Stimulated activated CD8-positive, alpha-beta memory T cell treated with anti-CD3 and anti-CD28 coated beads, Interleukin-2, amount 100 ng/mL, for 1 hour (primary cell): Measurements from ENCODE around the gene SLC2A13.

Experiments
- DNase-seq, 2 donors: peaks; one replicate each; pipeline ENCODE4 v3.0.0-alpha.2; 2020; ENCODE audit warnings: low read depth in 2 of 2

SLC2A13 gene

DNA sequence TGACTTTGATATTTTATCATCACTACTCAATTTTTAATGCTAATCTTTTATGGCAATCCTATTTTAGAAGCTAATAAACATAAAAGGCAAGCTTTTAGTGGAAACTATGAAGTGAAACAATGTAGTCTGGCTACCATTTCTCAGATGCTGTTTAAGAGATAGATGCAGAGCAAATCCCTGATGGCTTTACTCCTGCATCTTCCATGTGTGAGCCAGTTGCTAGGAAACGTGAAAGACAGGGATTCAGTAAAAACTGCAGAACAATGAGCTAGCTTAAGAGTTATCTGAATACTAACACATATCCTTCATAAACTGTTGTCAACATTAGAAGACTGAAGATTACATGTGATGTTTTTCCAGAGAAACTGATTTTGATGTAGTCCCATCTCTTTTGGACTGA, 112.6 kb downstream of the SLC2A13 start:
- no peak for DNase-seq

GRCh38 chr12:39990122-39991101, 115.5 kb downstream of the SLC2A13 start:
- peak; percentile 14 to 20 for DNase-seq

DNA sequence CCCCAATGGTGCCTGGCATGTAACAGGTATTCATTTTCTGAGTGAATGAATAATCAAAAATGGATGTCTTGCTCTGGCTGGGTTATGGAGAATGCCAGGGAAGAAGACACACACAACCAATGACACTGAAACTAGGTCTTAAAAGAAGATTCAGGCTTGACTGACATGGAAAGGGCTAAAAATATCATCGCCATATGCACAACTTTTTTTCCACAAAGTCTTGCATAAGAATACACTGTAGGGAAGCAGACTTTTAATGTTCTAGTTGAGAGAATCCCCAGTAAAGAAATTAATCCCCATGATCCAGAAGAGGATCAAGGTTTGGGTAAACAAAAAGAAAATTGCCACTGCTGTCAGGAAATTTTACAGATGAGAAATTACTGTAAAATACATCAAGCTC, 116.4 kb downstream of the SLC2A13 start:
- DNase-seq: no peak

- DNase-seq: no peak
Measured at GRCh38 chr12:39988574-39988973, 117.3 kb downstream of the SLC2A13 start.

DNA sequence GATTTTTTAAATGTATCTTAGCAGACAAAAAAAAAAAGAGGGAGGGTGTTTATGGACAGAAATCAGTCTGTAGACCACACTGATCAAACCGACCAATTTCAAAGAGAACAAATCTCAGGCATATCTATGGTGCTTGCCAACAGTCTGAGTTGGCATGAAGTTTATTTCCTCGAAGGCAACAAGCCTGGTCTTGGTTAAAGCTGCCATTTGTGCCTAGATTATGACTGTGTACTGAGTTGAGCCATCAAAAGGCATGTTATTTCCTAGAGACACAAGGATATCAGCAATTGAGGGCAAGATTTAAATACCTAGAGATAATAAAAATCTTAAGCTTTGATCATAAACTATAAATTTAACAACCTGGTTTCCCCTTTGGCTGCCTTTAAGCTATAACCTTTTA, 119.2 kb downstream of the SLC2A13 start:
- no peak for DNase-seq

GRCh38 chr12:39984670-39985069, 121.2 kb downstream of the SLC2A13 start:
- DNase-seq: no peak

- no peak for DNase-seq
Measured at GRCh38 chr12:39975374-39975918, 130.4 kb downstream of the SLC2A13 start.

GRCh38 chr12:39972119-39972518, 133.8 kb downstream of the SLC2A13 start:
- DNase-seq: no peak

DNA sequence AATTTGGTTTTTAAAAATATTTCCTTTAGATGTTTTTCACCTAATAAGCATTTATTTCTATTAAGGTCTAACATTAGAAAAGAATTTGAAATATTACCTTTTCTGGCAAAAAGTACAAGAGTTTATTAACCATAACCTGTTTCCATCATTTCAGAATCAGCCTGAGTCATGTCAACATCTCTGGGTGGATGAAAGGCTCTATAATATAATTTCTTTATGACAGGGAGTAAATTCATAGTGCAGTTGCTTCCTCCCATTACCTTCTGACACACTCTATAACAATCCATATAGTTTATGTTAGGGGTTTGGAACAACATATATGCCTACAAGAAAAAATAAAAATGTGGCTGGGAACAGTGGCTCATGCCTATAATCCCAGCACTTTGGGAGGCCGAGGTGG, 134.5 kb downstream of the SLC2A13 start:
- no peak for DNase-seq

DNA sequence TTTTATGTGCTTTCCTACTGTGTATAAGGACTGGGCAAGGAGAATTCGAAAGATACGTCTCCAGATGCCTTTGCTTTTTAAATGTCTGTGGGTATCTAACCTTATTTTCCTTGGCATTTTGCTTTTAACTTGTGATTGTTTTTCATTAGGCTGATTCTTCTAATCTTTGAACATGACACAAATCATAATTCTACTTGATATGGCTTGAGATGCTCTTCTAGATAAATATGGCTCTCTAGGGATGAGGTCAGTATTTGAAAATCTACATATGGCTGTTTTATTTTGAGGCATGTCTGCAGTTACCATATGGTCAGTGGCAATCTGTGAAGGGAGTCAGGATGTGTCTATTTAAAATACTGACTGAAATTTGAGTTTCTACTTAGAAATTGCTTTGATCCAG, 139.2 kb downstream of the SLC2A13 start:
- no peak for DNase-seq

DNA sequence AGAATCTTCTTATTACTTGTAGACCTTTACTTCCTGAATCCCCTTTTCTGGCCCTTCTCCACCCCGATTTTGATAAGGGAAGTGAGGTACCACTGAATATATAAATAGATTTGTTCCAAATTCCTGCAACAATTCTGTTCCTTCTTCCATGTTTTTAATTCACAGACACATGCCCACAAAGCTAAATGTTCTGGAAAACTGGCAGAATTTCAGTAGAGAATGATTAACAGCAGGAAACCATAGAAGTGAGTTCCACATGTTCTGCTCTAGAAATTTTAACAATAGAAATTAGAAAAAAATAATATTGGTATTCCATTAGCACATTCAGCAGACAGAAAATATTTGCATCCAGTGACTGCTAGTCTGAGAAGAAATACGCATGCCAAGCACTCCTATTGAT, 139.6 kb downstream of the SLC2A13 start:
- DNase-seq: no peak

- no peak for DNase-seq
Measured at GRCh38 chr12:39959467-39959866, 146.4 kb downstream of the SLC2A13 start.

GRCh38 chr12:39959031-39959430, 146.8 kb downstream of the SLC2A13 start:
- DNase-seq: no peak

DNA sequence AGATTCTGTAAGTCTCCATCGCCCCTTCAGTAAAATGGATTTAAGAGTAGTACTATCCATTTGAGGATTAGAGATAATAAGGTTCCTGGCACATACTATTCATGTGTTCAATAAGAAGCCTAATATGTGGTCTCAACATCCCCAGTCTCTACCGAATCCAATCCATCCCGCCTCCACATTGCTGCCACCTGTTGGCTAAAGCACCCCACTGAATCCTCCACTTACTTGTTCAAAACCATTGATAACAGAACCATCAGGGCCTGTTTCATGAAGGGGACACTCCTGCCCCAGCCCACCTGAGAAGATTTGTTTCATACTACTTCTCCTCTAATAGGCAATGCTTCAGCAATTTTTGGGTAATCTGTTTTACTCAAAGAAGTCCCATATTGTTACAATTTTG, 147.5 kb downstream of the SLC2A13 start:
- DNase-seq: no peak

DNA sequence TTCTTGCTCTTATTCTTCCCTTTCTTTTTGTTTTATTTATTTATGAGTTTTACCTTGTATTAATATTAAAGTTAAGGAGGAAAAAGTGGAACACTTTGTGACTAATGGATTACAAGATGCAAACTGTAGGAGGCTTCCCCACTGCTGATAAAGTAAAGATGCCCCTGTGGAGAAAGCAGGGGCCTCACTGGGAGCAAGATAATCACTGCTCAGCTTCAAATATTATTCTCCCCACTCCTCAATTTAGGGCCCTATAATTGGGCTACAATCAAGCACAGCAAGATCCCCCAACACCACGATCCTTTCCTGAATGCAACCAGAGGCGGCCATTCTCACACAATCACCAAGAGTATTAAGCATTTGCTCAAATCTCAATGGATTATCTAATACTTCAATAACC, 149.2 kb downstream of the SLC2A13 start:
- no peak for DNase-seq

DNA sequence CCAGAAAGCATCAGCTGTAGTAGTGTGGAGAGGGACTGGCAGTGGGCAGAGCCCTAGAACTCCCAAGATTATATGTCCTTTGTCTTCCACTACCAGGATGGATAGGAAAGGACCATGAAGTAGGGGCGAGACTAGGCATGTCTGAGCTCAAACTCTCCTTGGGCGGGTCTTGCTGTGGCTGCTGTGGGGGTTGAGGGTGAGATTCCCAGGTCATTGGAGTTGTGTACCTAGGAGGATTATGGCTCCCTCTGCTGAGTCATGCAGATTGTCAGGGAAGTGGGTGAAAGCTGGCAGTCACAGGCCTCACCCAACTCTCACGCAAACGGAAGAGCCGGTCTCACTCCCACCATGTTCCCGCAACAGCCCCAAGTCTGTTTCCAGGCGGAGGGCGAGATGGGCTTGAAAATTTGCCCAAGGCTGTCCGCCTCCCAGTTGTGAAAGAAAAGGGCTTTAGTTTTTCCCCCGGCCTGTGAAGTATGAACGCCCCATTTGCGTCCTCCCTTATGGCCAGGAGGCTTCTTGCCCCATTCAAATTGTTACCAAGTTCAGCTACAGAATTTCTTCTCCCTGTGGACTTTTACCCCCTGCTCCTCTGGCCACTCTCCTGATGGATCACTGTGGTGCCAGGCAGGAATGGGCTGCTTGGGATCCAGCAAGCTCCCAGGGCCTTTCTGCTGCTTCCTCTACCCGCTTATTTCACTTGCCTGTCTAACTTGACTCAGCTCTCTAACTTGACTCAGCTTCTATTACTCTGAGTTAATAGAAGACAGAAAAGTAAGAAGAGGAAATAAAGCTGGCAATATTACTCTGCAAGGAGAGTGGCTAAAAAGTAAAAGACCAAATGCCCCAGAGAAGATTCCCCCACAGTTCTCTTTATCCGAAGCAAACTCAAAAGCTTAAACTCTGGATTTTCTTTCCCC, 159.3 kb downstream of the SLC2A13 start:
- no peak for DNase-seq

GRCh38 chr12:39937119-39937518, 168.8 kb downstream of the SLC2A13 start:
- no peak for DNase-seq

- no peak for DNase-seq
Measured at GRCh38 chr12:39935839-39936238, 170.0 kb downstream of the SLC2A13 start.

- DNase-seq: no peak
Measured at GRCh38 chr12:39935275-39935674, 170.6 kb downstream of the SLC2A13 start.

- no peak for DNase-seq
Measured at GRCh38 chr12:39931857-39932256, 174.0 kb downstream of the SLC2A13 start.

DNA sequence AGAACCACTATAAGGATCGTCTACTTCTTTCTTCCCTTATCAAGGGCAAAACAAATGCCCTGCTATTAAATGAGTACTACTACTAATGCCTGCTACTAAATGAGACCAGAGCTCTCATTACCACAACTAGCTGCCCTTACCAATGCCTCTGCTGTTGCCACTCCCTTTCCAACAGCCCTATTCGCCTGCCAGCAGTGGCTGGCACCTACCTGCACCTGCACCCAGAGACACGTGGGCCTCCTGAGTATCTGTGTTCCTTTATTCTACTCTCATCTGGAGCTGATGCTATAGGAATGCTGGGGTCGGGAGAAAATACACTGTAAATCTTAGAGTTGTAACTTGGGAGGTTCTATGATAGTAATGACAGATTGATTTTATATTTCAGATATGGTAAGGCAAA, 174.7 kb downstream of the SLC2A13 start:
- DNase-seq: no peak

DNA sequence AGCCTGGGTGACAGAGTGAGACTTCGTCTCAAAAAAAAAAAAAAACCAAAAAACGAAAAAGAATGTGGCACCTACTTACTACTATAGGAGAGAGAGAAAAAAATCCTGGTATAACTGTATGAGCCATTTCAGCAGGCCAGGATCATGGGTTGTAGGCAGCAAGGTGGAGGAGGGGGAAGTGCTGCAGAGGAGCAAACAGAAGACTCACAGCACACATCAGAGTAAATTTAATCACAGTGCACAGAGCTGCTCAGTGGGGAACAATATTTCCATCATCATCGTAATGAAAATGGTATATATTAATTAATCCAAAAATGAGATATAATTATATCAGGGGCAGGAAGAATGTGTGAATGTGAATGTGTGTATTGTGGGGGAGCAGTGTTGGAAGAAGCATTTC, 175.8 kb downstream of the SLC2A13 start:
- no peak for DNase-seq
